HEK293 (cell line): Measurements from ENCODE around the gene HLA-DPA1.

Experiments
- HOXA7 ChIP-seq: sonication (generic); formaldehyde crosslinking; IDR thresholded peaks from 2 replicates; pipeline ENCODE4 v1.8.1; 2022; ENCODE audit warnings: missing genetic modification reagents, borderline replicate concordance
- HOXC10 ChIP-seq: sonication (generic); formaldehyde crosslinking; IDR thresholded peaks from 2 replicates; pipeline ENCODE4 v1.8.1; 2023; ENCODE audit warnings: mild to moderate bottlenecking, missing genetic modification reagents
- KLF10 ChIP-seq: fragments of 450-650 bp; IDR thresholded peaks from 2 replicates; pipeline ENCODE4 v1.5.1; 2018; ENCODE audit warnings: missing biosample characterization, mild to moderate bottlenecking, missing genetic modification characterization
- MEIS1 ChIP-seq: sonication (generic); formaldehyde crosslinking; IDR thresholded peaks from 2 replicates; pipeline ENCODE4 v1.8.1; 2022; ENCODE audit warnings: missing genetic modification reagents, mild to moderate bottlenecking, borderline replicate concordance
- OVOL3 ChIP-seq: fragments of 450-650 bp; formaldehyde crosslinking; IDR thresholded peaks from 2 replicates; pipeline ENCODE4 v1.5.1; 2016; ENCODE audit warnings: missing biosample characterization, missing genetic modification characterization
- PBX3 ChIP-seq: sonication (generic); formaldehyde crosslinking; IDR thresholded peaks from 2 replicates; pipeline ENCODE4 v1.8.1; 2022; ENCODE audit warnings: mild to moderate bottlenecking, moderate library complexity, missing genetic modification reagents
- PRDM1 ChIP-seq: fragments of 450-650 bp; formaldehyde crosslinking; IDR thresholded peaks from 2 replicates; pipeline ENCODE4; 2016; ENCODE audit warnings: missing biosample characterization, missing genetic modification characterization
- SETDB1 ChIP-seq: IDR thresholded peaks from one replicate; pipeline ENCODE4 v1.6.1; 2017; ENCODE audit warnings: mild to moderate bottlenecking, low read length, moderate library complexity, mixed read lengths; ENCODE audit not compliant: insufficient read length
- YY2 ChIP-seq: fragments of 450-650 bp; formaldehyde crosslinking; IDR thresholded peaks from 2 replicates; pipeline ENCODE4 v1.5.1; 2016; ENCODE audit warnings: missing biosample characterization, missing genetic modification characterization
- ZBTB11 ChIP-seq: fragments of 450-650 bp; formaldehyde crosslinking; conservative IDR thresholded peaks from 2 replicates; pipeline ENCODE4 v1.5.1; 2016; ENCODE audit warnings: low read depth, missing biosample characterization, missing genetic modification characterization
- ZBTB20 ChIP-seq: fragments of 450-650 bp; formaldehyde crosslinking; IDR thresholded peaks from 2 replicates; pipeline ENCODE4 v1.5.1; 2016; ENCODE audit warnings: missing biosample characterization, missing genetic modification characterization
- ZBTB21 ChIP-seq: fragments of 450-650 bp; formaldehyde crosslinking; IDR thresholded peaks from 2 replicates; pipeline ENCODE4 v1.5.1; 2017; ENCODE audit warnings: missing biosample characterization, missing genetic modification characterization
- ZFP69B ChIP-seq: fragments of 450-650 bp; formaldehyde crosslinking; IDR thresholded peaks from 2 replicates; pipeline ENCODE4 v1.5.1; 2016; ENCODE audit warnings: missing biosample characterization, missing genetic modification characterization
- ZIC2 ChIP-seq: fragments of 450-650 bp; formaldehyde crosslinking; IDR thresholded peaks from 2 replicates; pipeline ENCODE4 v1.5.1; 2016; ENCODE audit warnings: missing biosample characterization, missing genetic modification characterization
- ZNF10 ChIP-seq: fragments of 450-650 bp; formaldehyde crosslinking; IDR thresholded peaks from 2 replicates; pipeline ENCODE4 v1.5.1; 2017; ENCODE audit warnings: missing biosample characterization, missing genetic modification characterization
- ZNF114 ChIP-seq: fragments of 450-650 bp; formaldehyde crosslinking; IDR thresholded peaks from 2 replicates; pipeline ENCODE4 v1.5.0; 2017; ENCODE audit warnings: missing biosample characterization, missing genetic modification characterization
- ZNF138 ChIP-seq: fragments of 450-650 bp; formaldehyde crosslinking; IDR thresholded peaks from 2 replicates; pipeline ENCODE4 v1.5.1; 2016; ENCODE audit warnings: missing biosample characterization, missing genetic modification characterization, borderline replicate concordance
- ZNF146 ChIP-seq: fragments of 450-650 bp; formaldehyde crosslinking; IDR thresholded peaks from 2 replicates; pipeline ENCODE4 v1.5.1; 2016; ENCODE audit warnings: missing biosample characterization, missing genetic modification characterization
- ZNF266 ChIP-seq: fragments of 450-650 bp; formaldehyde crosslinking; IDR thresholded peaks from 2 replicates; pipeline ENCODE4 v1.5.1; 2016; ENCODE audit warnings: missing biosample characterization, missing genetic modification characterization, low read depth
- ZNF335 ChIP-seq: fragments of 450-650 bp; formaldehyde crosslinking; conservative IDR thresholded peaks from 2 replicates; pipeline ENCODE4 v1.5.1; 2016; ENCODE audit warnings: missing biosample characterization, missing genetic modification characterization
- ZNF341 ChIP-seq: fragments of 450-650 bp; formaldehyde crosslinking; IDR thresholded peaks from 2 replicates; pipeline ENCODE4; 2016; ENCODE audit warnings: low read depth, missing biosample characterization, missing genetic modification characterization
- ZNF354C ChIP-seq: fragments of 450-650 bp; formaldehyde crosslinking; IDR thresholded peaks from 2 replicates; pipeline ENCODE4 v1.5.1; 2016; ENCODE audit warnings: missing biosample characterization, missing genetic modification characterization, low read depth, borderline replicate concordance
- ZNF394 ChIP-seq: fragments of 450-650 bp; formaldehyde crosslinking; IDR thresholded peaks from 2 replicates; pipeline ENCODE4 v1.5.1; 2016; ENCODE audit warnings: missing biosample characterization, missing genetic modification characterization, mild to moderate bottlenecking, moderate library complexity, borderline replicate concordance
- ZNF404 ChIP-seq: fragments of 450-650 bp; formaldehyde crosslinking; IDR thresholded peaks from 2 replicates; pipeline ENCODE4 v1.5.1; 2017; ENCODE audit warnings: missing biosample characterization, missing genetic modification characterization
- ZNF549 ChIP-seq: fragments of 450-650 bp; IDR thresholded peaks from 2 replicates; pipeline ENCODE4 v1.5.1; 2018; ENCODE audit warnings: missing biosample characterization, missing genetic modification characterization, mild to moderate bottlenecking, inconsistent platforms, moderate library complexity
- ZNF555 ChIP-seq: fragments of 450-650 bp; formaldehyde crosslinking; conservative IDR thresholded peaks from 2 replicates; pipeline ENCODE4 v1.5.1; 2017; ENCODE audit warnings: missing biosample characterization, mild to moderate bottlenecking, missing genetic modification characterization, inconsistent platforms
- ZNF558 ChIP-seq: fragments of 450-650 bp; formaldehyde crosslinking; IDR thresholded peaks from 2 replicates; pipeline ENCODE4 v1.5.1; 2016; ENCODE audit warnings: missing biosample characterization, missing genetic modification characterization
- ZNF561 ChIP-seq: fragments of 450-650 bp; IDR thresholded peaks from 2 replicates; pipeline ENCODE4 v1.5.1; 2018; ENCODE audit warnings: missing biosample characterization, missing genetic modification characterization, borderline replicate concordance
- ZNF610 ChIP-seq: fragments of 450-650 bp; formaldehyde crosslinking; IDR thresholded peaks from 2 replicates; pipeline ENCODE4 v1.5.1; 2016; ENCODE audit warnings: missing biosample characterization, missing genetic modification characterization, borderline replicate concordance
- ZNF660 ChIP-seq: fragments of 450-650 bp; IDR thresholded peaks from 2 replicates; pipeline ENCODE4 v1.5.1; 2018; ENCODE audit warnings: missing biosample characterization, mild to moderate bottlenecking, missing genetic modification characterization
- ZNF776 ChIP-seq: fragments of 450-650 bp; formaldehyde crosslinking; IDR thresholded peaks from 2 replicates; pipeline ENCODE4 v1.5.0; 2017; ENCODE audit warnings: missing biosample characterization, missing genetic modification characterization, borderline replicate concordance
- TF ChIP-seq, protein P1 (sequence below): fragments of 450-650 bp; IDR thresholded peaks from 2 replicates; pipeline ENCODE4 v1.5.1; 2018; ENCODE audit warnings: missing biosample characterization, mild to moderate bottlenecking, missing genetic modification characterization
- TF ChIP-seq, protein P2 (sequence below): IDR thresholded peaks from 2 replicates; pipeline ENCODE4 v1.6.1; 2011; ENCODE audit warnings: mild to moderate bottlenecking, low read depth, low read length, borderline replicate concordance

The HLA-DPA1 gene

DNA sequence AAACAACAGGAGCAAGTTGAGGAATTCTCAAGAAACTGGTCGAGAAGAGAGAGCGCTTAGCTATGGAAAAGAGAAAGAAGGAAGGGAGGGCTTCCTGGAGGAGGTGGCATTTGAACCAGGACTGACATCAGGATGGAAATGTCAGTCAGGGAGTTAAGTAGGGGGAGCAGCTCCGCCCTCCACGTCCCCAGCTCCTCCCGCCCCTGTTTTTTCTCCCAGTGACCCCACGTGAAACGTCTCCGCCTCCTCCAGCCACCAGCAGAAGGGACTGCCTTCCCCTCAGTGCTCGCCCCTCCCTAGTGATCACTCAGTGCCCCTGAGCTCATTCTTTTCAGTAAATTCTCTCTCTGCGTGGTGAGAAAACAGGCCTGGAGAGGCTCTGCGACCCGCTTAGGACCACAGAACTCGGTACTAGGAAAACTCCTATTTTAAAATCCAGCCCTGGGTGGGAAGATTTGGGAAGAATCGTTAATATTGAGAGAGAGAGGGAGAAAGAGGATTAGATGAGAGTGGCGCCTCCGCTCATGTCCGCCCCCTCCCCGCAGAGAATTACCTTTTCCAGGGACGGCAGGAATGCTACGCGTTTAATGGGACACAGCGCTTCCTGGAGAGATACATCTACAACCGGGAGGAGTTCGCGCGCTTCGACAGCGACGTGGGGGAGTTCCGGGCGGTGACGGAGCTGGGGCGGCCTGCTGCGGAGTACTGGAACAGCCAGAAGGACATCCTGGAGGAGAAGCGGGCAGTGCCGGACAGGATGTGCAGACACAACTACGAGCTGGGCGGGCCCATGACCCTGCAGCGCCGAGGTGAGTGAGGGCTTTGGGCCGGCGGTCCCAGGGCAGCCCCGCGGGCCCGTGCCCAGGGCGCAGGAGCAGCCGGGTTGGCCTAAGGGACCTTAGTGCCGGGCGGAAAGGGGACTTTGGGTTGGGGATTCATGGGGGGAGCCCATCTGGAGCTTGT is 7.0 kb upstream of the HLA-DPA1 start (continued):
- TF ChIP-seq ZNF660 (tag by site-specific recombination) (peak; percentile 32; the same call in 1 of the 2 replicates), ZNF394 (peak; percentile 71), OVOL3 (tag by site-specific recombination) (no peak), ZNF610 (tag by site-specific recombination) (no peak), ZFP69B (tag by site-specific recombination) (no peak), ZNF558 (tag by site-specific recombination) (no peak), ZNF138 (tag by site-specific recombination) (no peak), ZNF266 (tag by site-specific recombination) (no peak), ZNF10 (no peak), ZNF555 (no peak), ZBTB20 (peak; percentile 47; the same call in 1 of the 2 replicates), ZNF776 (tag by site-specific recombination) (no peak), SETDB1 (no peak), MEIS1 (CRISPR knock-in tag) (no peak), ZNF341 (tag by site-specific recombination) (peak; percentile 99), ZNF354C (tag by site-specific recombination) (no peak), PRDM1 (tag by site-specific recombination) (no peak), ZIC2 (tag by site-specific recombination) (peak; percentile 85), ZNF561 (tag by site-specific recombination) (peak; percentile 31; the same call in 1 of the 2 replicates), ZNF114 (tag by site-specific recombination) (no peak), ZBTB21 (tag by site-specific recombination) (peak; percentile 11; the same call in 1 of the 2 replicates), HOXC10 (CRISPR knock-in tag) (no peak), HOXA7 (CRISPR knock-in tag) (no peak), YY2 (tag by site-specific recombination) (no peak), PBX3 (no peak; the same call in 1 of the 2 replicates), KLF10 (tag by site-specific recombination) (0 out of 2 replicates have a peak, but pooled peaks have one; percentile 13), ZNF404 (no peak), ZNF146 (no peak), ZNF549 (tag by site-specific recombination) (no peak), ZNF335 (tag by site-specific recombination) (peak; percentile 96), ZBTB11 (tag by site-specific recombination) (peak; percentile 72; the same call in 1 of the 2 replicates)
- TF ChIP-seq, protein P1, sequence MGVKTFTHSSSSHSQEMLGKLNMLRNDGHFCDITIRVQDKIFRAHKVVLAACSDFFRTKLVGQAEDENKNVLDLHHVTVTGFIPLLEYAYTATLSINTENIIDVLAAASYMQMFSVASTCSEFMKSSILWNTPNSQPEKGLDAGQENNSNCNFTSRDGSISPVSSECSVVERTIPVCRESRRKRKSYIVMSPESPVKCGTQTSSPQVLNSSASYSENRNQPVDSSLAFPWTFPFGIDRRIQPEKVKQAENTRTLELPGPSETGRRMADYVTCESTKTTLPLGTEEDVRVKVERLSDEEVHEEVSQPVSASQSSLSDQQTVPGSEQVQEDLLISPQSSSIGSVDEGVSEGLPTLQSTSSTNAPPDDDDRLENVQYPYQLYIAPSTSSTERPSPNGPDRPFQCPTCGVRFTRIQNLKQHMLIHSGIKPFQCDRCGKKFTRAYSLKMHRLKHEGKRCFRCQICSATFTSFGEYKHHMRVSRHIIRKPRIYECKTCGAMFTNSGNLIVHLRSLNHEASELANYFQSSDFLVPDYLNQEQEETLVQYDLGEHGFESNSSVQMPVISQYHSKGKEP (tag by site-specific recombination): no peak
- TF ChIP-seq, protein P2, sequence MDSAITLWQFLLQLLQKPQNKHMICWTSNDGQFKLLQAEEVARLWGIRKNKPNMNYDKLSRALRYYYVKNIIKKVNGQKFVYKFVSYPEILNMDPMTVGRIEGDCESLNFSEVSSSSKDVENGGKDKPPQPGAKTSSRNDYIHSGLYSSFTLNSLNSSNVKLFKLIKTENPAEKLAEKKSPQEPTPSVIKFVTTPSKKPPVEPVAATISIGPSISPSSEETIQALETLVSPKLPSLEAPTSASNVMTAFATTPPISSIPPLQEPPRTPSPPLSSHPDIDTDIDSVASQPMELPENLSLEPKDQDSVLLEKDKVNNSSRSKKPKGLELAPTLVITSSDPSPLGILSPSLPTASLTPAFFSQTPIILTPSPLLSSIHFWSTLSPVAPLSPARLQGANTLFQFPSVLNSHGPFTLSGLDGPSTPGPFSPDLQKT: no peak
